Loucy (cell line): ENCODE measurements around the gene ING5.

Experiments
- H2AFZ ChIP-seq: fragments of 200-600 bp; sonication (generic); 2 replicates; pipeline ENCODE4 v1.6.0; 2016; ENCODE audit warnings: antibody characterized with exemption, mild to moderate bottlenecking, low read length, moderate library complexity
- H3F3A ChIP-seq: fragments of 200-600 bp; 2 replicates; pipeline ENCODE4 v1.6.0; 2016; ENCODE audit warnings: antibody characterized with exemption, low read depth, mild to moderate bottlenecking
- H3K27me3 ChIP-seq: fragments of 200-600 bp; sonication (generic); 2 replicates; pipeline ENCODE4 v1.6.1; 2014; ENCODE audit warnings: low read length, mild to moderate bottlenecking; ENCODE audit not compliant: insufficient read depth, poor library complexity, severe bottlenecking
- H3K36me3 ChIP-seq: fragments of 200-600 bp; sonication (generic); 2 replicates; pipeline ENCODE4 v1.6.1; 2016; ENCODE audit warnings: low read length; ENCODE audit not compliant: insufficient read depth
- H3K4me1 ChIP-seq: fragments of 200-600 bp; sonication (generic); 2 replicates; pipeline ENCODE4 v1.5.1; 2014; ENCODE audit warnings: low read length, mild to moderate bottlenecking; ENCODE audit not compliant: insufficient read depth, poor library complexity, severe bottlenecking
- H3K4me2 ChIP-seq: fragments of 200-600 bp; sonication (generic); 2 replicates; pipeline ENCODE4 v1.6.0; 2014; ENCODE audit warnings: antibody characterized with exemption, low read length, low read depth, mild to moderate bottlenecking; ENCODE audit not compliant: poor library complexity, severe bottlenecking
- H3K4me3 ChIP-seq: fragments of 200-600 bp; sonication (generic); 2 replicates; pipeline ENCODE4 v1.5.1; 2014; ENCODE audit warnings: low read length, mild to moderate bottlenecking, mixed read lengths; ENCODE audit not compliant: poor library complexity, severe bottlenecking
- H3K79me2 ChIP-seq: fragments of 200-600 bp; sonication (generic); 2 replicates; pipeline ENCODE4 v1.6.1; 2014; ENCODE audit warnings: low read length; ENCODE audit not compliant: insufficient read depth
- H3K9ac ChIP-seq: fragments of 200-600 bp; sonication (generic); 2 replicates; pipeline ENCODE4 v1.6.0; 2014; ENCODE audit warnings: mild to moderate bottlenecking, low read depth, low read length, moderate library complexity; ENCODE audit not compliant: poor library complexity, severe bottlenecking
- H3K9me2 ChIP-seq: fragments of 200-600 bp; sonication (generic); replicated peaks from 2 replicates; pipeline ENCODE4 v1.6.1; 2016; ENCODE audit warnings: low read depth, low read length, mixed read lengths
- H3K9me3 ChIP-seq: fragments of 200-600 bp; sonication (generic); 2 replicates; pipeline ENCODE4 v1.6.1; 2014; ENCODE audit warnings: mild to moderate bottlenecking, antibody characterized with exemption, low read length, low read depth; ENCODE audit not compliant: insufficient read depth
- H4K20me1 ChIP-seq: fragments of 200-600 bp; sonication (generic); 2 replicates; pipeline ENCODE4 v1.6.0; 2014; ENCODE audit warnings: antibody characterized with exemption, low read length, mild to moderate bottlenecking; ENCODE audit not compliant: insufficient read depth, poor library complexity, severe bottlenecking
- EZH2phosphoT487 ChIP-seq: fragments of 200-600 bp; IDR thresholded peaks from 2 replicates; pipeline ENCODE4 v1.6.1; 2018; ENCODE audit warnings: antibody characterized with exemption, mild to moderate bottlenecking, moderate library complexity, borderline replicate concordance
- TF ChIP-seq, protein P1 (sequence below): fragments of 200-600 bp; sonication (generic); conservative IDR thresholded peaks from 2 replicates; pipeline ENCODE4 v1.5.1; 2014; ENCODE audit warnings: mild to moderate bottlenecking, antibody characterized with exemption, low read length

Gene ING5

DNA sequence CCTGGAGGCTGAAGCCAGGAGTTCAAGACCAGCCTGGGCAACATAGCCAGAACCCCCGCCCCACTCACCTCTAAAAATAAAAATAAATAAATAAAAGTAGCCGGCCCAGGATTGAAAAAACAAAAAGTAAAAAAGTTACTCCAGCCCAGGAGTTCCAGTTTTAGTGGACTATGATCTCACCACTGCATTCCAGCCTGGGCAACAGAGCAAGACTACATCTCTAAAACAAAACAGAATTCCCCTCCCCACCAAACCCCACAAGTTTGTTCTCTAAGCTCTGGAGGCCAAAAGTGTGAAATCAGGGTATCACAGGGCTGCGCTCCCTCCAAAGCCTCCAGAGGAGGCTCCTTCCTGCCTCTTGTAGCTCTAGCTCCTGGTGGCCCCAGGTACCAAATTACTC, 34.3 kb downstream of the ING5 start:
- Histone ChIP-seq H3K36me3 (no peaks in the 10 kb centered on the region), H3F3A (no peaks in the 10 kb centered on the region), H4K20me1 (peaks cover 2% of the 10 kb centered on the region), H3K4me1 (peaks cover 47% of the 10 kb centered on the region), H3K9ac (no peak overlapping the region), H2AFZ (no peak overlapping the region), H3K79me2 (peaks cover 6% of the 10 kb centered on the region; the same call in 1 of the 2 replicates), H3K9me2 (no peaks in the 10 kb centered on the region), H3K4me3 (peak overlapping the region; percentile 93), H3K27me3 (no peaks in the 10 kb centered on the region), H3K9me3 (no peaks in the 10 kb centered on the region), H3K4me2 (peak overlapping the region; percentile 78)
- TF ChIP-seq, protein P1, sequence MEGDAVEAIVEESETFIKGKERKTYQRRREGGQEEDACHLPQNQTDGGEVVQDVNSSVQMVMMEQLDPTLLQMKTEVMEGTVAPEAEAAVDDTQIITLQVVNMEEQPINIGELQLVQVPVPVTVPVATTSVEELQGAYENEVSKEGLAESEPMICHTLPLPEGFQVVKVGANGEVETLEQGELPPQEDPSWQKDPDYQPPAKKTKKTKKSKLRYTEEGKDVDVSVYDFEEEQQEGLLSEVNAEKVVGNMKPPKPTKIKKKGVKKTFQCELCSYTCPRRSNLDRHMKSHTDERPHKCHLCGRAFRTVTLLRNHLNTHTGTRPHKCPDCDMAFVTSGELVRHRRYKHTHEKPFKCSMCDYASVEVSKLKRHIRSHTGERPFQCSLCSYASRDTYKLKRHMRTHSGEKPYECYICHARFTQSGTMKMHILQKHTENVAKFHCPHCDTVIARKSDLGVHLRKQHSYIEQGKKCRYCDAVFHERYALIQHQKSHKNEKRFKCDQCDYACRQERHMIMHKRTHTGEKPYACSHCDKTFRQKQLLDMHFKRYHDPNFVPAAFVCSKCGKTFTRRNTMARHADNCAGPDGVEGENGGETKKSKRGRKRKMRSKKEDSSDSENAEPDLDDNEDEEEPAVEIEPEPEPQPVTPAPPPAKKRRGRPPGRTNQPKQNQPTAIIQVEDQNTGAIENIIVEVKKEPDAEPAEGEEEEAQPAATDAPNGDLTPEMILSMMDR = no peak
- no peak for TF ChIP-seq EZH2phosphoT487

DNA sequence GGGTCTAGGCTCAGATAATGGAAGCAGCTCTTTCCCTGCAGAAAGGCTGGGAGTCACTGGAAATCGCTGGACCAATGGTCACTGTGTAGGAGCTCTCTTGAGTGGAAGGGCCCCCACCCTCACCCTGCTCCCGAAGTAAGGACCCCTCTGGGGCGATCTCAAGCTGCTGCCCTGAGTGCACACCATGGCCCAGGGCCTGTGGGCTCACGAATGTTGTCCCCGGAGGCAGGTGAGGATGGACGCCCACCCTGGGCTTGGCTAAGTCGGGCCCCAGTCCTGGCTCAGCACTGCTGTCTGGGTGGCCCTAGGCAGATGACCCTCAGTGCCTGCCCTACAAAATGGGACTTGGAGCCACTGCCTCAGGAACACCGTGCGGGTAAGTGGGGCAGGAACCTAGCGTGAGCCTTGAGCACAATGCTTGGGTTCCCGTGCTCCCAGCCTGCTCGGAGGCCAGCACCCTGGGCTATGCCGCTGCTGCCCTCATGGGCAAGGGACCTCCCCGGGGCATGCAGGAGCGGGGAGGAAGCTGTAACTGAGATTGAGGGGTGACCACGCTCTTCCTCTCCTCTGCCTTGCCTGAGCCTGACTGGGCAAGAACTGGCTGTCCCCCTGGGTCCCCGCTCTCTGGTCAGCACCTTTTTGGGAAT, 36.3 kb downstream of the ING5 start:
- Histone ChIP-seq H2AFZ (no peak overlapping the region), H4K20me1 (peaks cover 2% of the 10 kb centered on the region), H3K4me2 (peak overlapping the region; percentile 11), H3K9me3 (no peaks in the 10 kb centered on the region), H3K4me3 (no peak overlapping the region), H3K9ac (no peak overlapping the region), H3K9me2 (no peaks in the 10 kb centered on the region), H3K36me3 (no peaks in the 10 kb centered on the region), H3K79me2 (peaks cover 6% of the 10 kb centered on the region; the same call in 1 of the 2 replicates), H3K4me1 (peaks cover 49% of the 10 kb centered on the region), H3F3A (no peaks in the 10 kb centered on the region), H3K27me3 (no peaks in the 10 kb centered on the region)
- no peak for TF ChIP-seq EZH2phosphoT487
- TF ChIP-seq, protein P1 = no peak

DNA sequence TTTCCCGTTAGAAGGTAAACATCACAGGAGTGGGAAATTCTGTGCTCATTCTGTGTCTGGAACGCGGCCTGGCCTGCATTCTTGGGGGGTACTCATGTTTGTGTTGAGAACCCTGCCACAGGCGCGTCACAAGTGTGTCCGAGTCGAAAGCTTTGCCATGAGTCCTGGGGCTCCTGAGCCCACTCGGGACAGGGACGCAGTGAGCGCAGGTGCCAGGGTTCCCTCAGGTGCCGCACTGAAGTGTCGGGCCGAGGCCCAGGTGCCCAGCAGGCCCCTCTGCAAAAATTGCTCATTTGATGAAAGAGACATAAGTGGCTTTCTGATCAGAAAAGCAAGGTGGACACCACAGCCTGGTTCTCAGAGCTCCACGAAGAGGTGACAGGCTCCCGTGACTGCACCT, 37.3 kb downstream of the ING5 start:
- peak overlapping the region; percentile 11 for H3K4me2 ChIP-seq

More for the DNA sequence above, 37.3 kb downstream of the ING5 start:
- no peak for TF ChIP-seq EZH2phosphoT487
- TF ChIP-seq, protein P1 = no peak
- Histone ChIP-seq H3K27me3 (no peaks in the 10 kb centered on the region), H4K20me1 (peaks cover 2% of the 10 kb centered on the region), H3K79me2 (peaks cover 6% of the 10 kb centered on the region; the same call in 1 of the 2 replicates), H3K9me3 (no peaks in the 10 kb centered on the region), H3K9me2 (no peaks in the 10 kb centered on the region), H3F3A (no peaks in the 10 kb centered on the region), H2AFZ (no peak overlapping the region), H3K9ac (no peak overlapping the region), H3K36me3 (no peaks in the 10 kb centered on the region), H3K4me1 (peaks cover 49% of the 10 kb centered on the region), H3K4me3 (no peak overlapping the region)
